ENCODE measurements around the gene TM2D3. TPM values are rescaled to one million over a fixed set of nuclear protein-coding genes. Genes with fewer than 3 reads are reported as not detected.

TM2D3 gene
- total and polyA plus RNA-seq, 2 donors (not counting 3 experiments of a cell fraction or from before 2014, with no cell fraction given): 34.3 to 51.5 TPM

- DNase-seq (ENCODE audit: low read depth, low spot score) (no peak), FAIRE-seq (no peak)
- no peak for TF ChIP-seq MAX (IDR thresholded peaks at IDR 0.05; ENCODE audit: insufficient read depth, insufficient read length)
- no peak for TF ChIP-seq JUN (IDR thresholded peaks at IDR 0.05; ENCODE audit: borderline replicate concordance, insufficient read depth, insufficient read length, low read depth)
- no peak for TF ChIP-seq GATA2 (IDR thresholded peaks at IDR 0.05; ENCODE audit: insufficient read depth, insufficient read length, low read depth, low read length)
- no peak for TF ChIP-seq POLR2AphosphoS5 (IDR thresholded peaks at IDR 0.05; ENCODE audit: insufficient read depth, low read depth, low read length)
- TF ChIP-seq FOS (IDR thresholded peaks at IDR 0.05; ENCODE audit: borderline replicate concordance, insufficient read depth, low read length): no peak
- TF ChIP-seq EZH2 (IDR thresholded peaks at IDR 0.05; ENCODE audit: borderline replicate concordance, low read depth, low read length, severe bottlenecking): no peak
- TF ChIP-seq POLR2A (IDR thresholded peaks at IDR 0.05; ENCODE audit: low read depth, low read length): no peak
- no peak for TF ChIP-seq CTCF (IDR thresholded peaks at IDR 0.05; ENCODE audit: extremely low read depth in 1 of 2, insufficient read depth in 1 of 2, low read depth in 1 of 2, low read length in 2 of 2)
- no peak for TF ChIP-seq MYC (IDR thresholded peaks at IDR 0.05; ENCODE audit: low read depth, low read length)
- Histone ChIP-seq H3K36me3 (ENCODE audit: control insufficient read depth in 2 of 2, extremely low read depth in 1 of 2, insufficient read depth in 2 of 2, low read length in 2 of 2) (no peaks in the 10 kb centered on the region), H4K20me1 (replicated peaks; ENCODE audit: control insufficient read depth, extremely low read depth, insufficient read depth, low read length) (no peaks in the 10 kb centered on the region), H3K27ac (ENCODE audit: insufficient read depth, low read depth, low read length) (no peak overlapping the region), H2AFZ (ENCODE audit: low read depth, low read length) (no peak overlapping the region), H3K9me3 (replicated peaks; ENCODE audit: control insufficient read depth, insufficient read depth, low read length) (no peaks in the 10 kb centered on the region), H3K4me3 (replicated peaks in 1 of 3; ENCODE audit: insufficient read depth in 1 of 3, low read depth in 1 of 3, low read length in 3 of 3) (no peak overlapping the region), H3K4me2 (ENCODE audit: insufficient read depth, low read length) (no peak overlapping the region), H3K4me1 (ENCODE audit: control insufficient read depth, extremely low read depth, insufficient read depth, low read length) (peaks cover 4% of the 10 kb centered on the region), H3K27me3 (ENCODE audit: control insufficient read depth in 2 of 2, insufficient read depth in 2 of 2, low read length in 2 of 2) (no peaks in the 10 kb centered on the region), H3K79me2 (ENCODE audit: control insufficient read depth, insufficient read depth, low read length) (no peaks in the 10 kb centered on the region), H3K9me1 (replicated peaks; ENCODE audit: control insufficient read depth, extremely low read depth, insufficient read depth, low read length) (no peaks in the 10 kb centered on the region), H3K9ac (replicated peaks; ENCODE audit: extremely low read depth, insufficient read depth, low read length) (no peak overlapping the region)
- ChIA-PET POLR2A (no interaction called here), CTCF (no interaction called here)
- dilution Hi-C loops (cut with MboI; ENCODE audit: extremely low pct_ligation_motif_present, low sequenced_read_pairs): no loop called here
- no TSS peak for BruUV-seq (replicated peaks)
- intact Hi-C loops (cut with micrococcal nuclease): no loop called here
Measured at GRCh38 chr15:101660005-101660404, 7.8 kb upstream of the TM2D3 start.
